HepG2 (cell line): ENCODE measurements around the gene FAM219A. TPM values are rescaled to one million over a fixed set of nuclear protein-coding genes. Genes with fewer than 3 reads are reported as not detected.

Experiments
- ATM ChIP-seq: fragments of 450-650 bp; IDR thresholded peaks from 2 replicates; pipeline ENCODE4 v1.7.1; 2017; ENCODE audit warnings: mild to moderate bottlenecking, borderline replicate concordance
- CSRNP2 ChIP-seq: sonication (generic); formaldehyde crosslinking; conservative IDR thresholded peaks from 2 replicates; pipeline ENCODE4 v1.8.0; 2022; ENCODE audit warnings: low read depth, missing genetic modification reagents
- MAF1 ChIP-seq: sonication (generic); formaldehyde crosslinking; IDR thresholded peaks from 2 replicates; pipeline ENCODE4 v1.5.0; 2020; ENCODE audit warnings: missing genetic modification reagents, borderline replicate concordance
- MZF1 ChIP-seq: sonication (generic); formaldehyde crosslinking; IDR thresholded peaks from 2 replicates; pipeline ENCODE4 v1.8.1; 2023; ENCODE audit warnings: mild to moderate bottlenecking, missing genetic modification reagents, borderline replicate concordance
- SRSF4 ChIP-seq: fragments of 200-400 bp; formaldehyde crosslinking; IDR thresholded peaks from one replicate; pipeline ENCODE4 v1.6.1; 2018; ENCODE audit warnings: mild to moderate bottlenecking, low read depth, low read length, moderate library complexity; ENCODE audit not compliant: poor library complexity, severe bottlenecking
- TFE3 ChIP-seq: IDR thresholded peaks from 2 replicates; pipeline ENCODE4 v1.6.1; 2016
- TP53 ChIP-seq: sonication (generic); formaldehyde crosslinking; conservative IDR thresholded peaks from 2 replicates; pipeline ENCODE4 v1.4.0; 2020; ENCODE audit warnings: missing genetic modification reagents
- ZBED4 ChIP-seq: sonication (generic); formaldehyde crosslinking; IDR thresholded peaks from 2 replicates; pipeline ENCODE4 v1.4.0; 2020; ENCODE audit warnings: missing genetic modification reagents, borderline replicate concordance
- ZNF30 ChIP-seq: sonication (generic); formaldehyde crosslinking; IDR thresholded peaks from 2 replicates; pipeline ENCODE4 v1.5.0; 2020; ENCODE audit warnings: mild to moderate bottlenecking, missing genetic modification reagents
- ZNF678 ChIP-seq: sonication (generic); formaldehyde crosslinking; IDR thresholded peaks from 2 replicates; pipeline ENCODE4 v1.4.0; 2020; ENCODE audit warnings: mild to moderate bottlenecking, missing genetic modification reagents
- polyA plus RNA-seq, 8 experiments: library from polyadenylated mRNA; depleted of rRNA in 3 of 8; stranded (reverse) in 7 of 8; unstranded in 1 of 8; fragments of >200 nt; fragmentation: Illumina TruSeq in 4 of 8; extraction: Trizol in 4 of 8; gene quantifications; 2 replicates each; pipeline versions ENCODE4 v1.2.1 to v1.2.3, GENCODE V29; 2011 to 2016; ENCODE audit warnings: low read depth in 4 of 8, missing spikeins in 1 of 8, mixed read lengths in 1 of 8; ENCODE audit not compliant: insufficient read depth in 1 of 8
- total RNA-seq, 5 experiments: library from RNA; depleted of rRNA; stranded (reverse); fragments of >200 nt; fragmentation: Illumina TruSeq; extraction: Trizol; gene quantifications; 2 replicates each; pipeline ENCODE4 v1.2.3, GENCODE V29; 2016; ENCODE audit warnings: low read depth in 1 of 5
- TF ChIP-seq, protein P1 (sequence below): sonication (generic); formaldehyde crosslinking; IDR thresholded peaks from 2 replicates; pipeline ENCODE4 v1.5.0; 2020; ENCODE audit warnings: mild to moderate bottlenecking, missing genetic modification reagents, borderline replicate concordance
- TF ChIP-seq, protein P2 (sequence below): sonication (generic); formaldehyde crosslinking; IDR thresholded peaks from 2 replicates; pipeline ENCODE4 v1.9.0; 2021; ENCODE audit warnings: missing genetic modification reagents, mild to moderate bottlenecking, borderline replicate concordance

Gene FAM219A
- total and polyA plus RNA-seq, 2 of the 13 experiments (the other 11 are each of a cell fraction or from before 2014, with no cell fraction given): 3.9 to 6.4 TPM

GRCh38 chr9:34493972-34494535 lies 35.7 kb upstream of the FAM219A start (continued):
- TF ChIP-seq ZBED4 (CRISPR knock-in tag): no peak
- TF ChIP-seq CSRNP2 (CRISPR knock-in tag): no peak
- no peak for TF ChIP-seq ZNF30 (CRISPR knock-in tag)
- TF ChIP-seq ZNF678 (CRISPR knock-in tag): no peak
- no peak for TF ChIP-seq ATM
- no peak for TF ChIP-seq TP53
- TF ChIP-seq TFE3: peak; percentile 57
- TF ChIP-seq, protein P1, sequence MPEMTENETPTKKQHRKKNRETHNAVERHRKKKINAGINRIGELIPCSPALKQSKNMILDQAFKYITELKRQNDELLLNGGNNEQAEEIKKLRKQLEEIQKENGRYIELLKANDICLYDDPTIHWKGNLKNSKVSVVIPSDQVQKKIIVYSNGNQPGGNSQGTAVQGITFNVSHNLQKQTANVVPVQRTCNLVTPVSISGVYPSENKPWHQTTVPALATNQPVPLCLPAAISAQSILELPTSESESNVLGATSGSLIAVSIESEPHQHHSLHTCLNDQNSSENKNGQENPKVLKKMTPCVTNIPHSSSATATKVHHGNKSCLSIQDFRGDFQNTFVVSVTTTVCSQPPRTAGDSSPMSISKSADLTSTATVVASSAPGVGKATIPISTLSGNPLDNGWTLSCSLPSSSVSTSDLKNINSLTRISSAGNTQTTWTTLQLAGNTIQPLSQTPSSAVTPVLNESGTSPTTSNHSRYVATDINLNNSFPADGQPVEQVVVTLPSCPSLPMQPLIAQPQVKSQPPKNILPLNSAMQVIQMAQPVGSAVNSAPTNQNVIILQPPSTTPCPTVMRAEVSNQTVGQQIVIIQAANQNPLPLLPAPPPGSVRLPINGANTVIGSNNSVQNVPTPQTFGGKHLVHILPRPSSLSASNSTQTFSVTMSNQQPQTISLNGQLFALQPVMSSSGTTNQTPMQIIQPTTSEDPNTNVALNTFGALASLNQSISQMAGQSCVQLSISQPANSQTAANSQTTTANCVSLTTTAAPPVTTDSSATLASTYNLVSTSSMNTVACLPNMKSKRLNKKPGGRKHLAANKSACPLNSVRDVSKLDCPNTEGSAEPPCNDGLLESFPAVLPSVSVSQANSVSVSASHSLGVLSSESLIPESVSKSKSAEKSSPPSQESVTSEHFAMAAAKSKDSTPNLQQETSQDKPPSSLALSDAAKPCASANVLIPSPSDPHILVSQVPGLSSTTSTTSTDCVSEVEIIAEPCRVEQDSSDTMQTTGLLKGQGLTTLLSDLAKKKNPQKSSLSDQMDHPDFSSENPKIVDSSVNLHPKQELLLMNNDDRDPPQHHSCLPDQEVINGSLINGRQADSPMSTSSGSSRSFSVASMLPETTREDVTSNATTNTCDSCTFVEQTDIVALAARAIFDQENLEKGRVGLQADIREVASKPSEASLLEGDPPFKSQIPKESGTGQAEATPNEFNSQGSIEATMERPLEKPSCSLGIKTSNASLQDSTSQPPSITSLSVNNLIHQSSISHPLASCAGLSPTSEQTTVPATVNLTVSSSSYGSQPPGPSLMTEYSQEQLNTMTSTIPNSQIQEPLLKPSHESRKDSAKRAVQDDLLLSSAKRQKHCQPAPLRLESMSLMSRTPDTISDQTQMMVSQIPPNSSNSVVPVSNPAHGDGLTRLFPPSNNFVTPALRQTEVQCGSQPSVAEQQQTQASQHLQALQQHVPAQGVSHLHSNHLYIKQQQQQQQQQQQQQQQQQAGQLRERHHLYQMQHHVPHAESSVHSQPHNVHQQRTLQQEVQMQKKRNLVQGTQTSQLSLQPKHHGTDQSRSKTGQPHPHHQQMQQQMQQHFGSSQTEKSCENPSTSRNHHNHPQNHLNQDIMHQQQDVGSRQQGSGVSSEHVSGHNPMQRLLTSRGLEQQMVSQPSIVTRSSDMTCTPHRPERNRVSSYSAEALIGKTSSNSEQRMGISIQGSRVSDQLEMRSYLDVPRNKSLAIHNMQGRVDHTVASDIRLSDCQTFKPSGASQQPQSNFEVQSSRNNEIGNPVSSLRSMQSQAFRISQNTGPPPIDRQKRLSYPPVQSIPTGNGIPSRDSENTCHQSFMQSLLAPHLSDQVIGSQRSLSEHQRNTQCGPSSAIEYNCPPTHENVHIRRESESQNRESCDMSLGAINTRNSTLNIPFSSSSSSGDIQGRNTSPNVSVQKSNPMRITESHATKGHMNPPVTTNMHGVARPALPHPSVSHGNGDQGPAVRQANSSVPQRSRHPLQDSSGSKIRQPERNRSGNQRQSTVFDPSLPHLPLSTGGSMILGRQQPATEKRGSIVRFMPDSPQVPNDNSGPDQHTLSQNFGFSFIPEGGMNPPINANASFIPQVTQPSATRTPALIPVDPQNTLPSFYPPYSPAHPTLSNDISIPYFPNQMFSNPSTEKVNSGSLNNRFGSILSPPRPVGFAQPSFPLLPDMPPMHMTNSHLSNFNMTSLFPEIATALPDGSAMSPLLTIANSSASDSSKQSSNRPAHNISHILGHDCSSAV (CRISPR knock-in tag): no peak
- no peak for TF ChIP-seq SRSF4
- no peak for TF ChIP-seq MAF1 (CRISPR knock-in tag)
- no peak for TF ChIP-seq MZF1 (CRISPR knock-in tag)
- TF ChIP-seq, protein P2, sequence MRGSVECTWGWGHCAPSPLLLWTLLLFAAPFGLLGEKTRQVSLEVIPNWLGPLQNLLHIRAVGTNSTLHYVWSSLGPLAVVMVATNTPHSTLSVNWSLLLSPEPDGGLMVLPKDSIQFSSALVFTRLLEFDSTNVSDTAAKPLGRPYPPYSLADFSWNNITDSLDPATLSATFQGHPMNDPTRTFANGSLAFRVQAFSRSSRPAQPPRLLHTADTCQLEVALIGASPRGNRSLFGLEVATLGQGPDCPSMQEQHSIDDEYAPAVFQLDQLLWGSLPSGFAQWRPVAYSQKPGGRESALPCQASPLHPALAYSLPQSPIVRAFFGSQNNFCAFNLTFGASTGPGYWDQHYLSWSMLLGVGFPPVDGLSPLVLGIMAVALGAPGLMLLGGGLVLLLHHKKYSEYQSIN (CRISPR knock-in tag): no peak
